Mononuclear cell (primary cell): Measurements from ENCODE around the gene CHMP2A. TPM values are rescaled to one million over a fixed set of nuclear protein-coding genes. Genes with fewer than 3 reads are reported as not detected.
"Not testable (repeated sequence)": the region's sequence is repeated elsewhere in the genome, so short reads cannot be mapped to it uniquely, and the experiment has no call there.

Source experiments
- H3K27me3 ChIP-seq: 2 replicates; pipeline ENCODE4 v1.6.0; 2011; ENCODE audit warnings: low read length, control low read depth; ENCODE audit not compliant: insufficient read depth
- H3K4me1 ChIP-seq: 2 replicates; pipeline ENCODE4 v1.5.1; 2011; ENCODE audit warnings: mild to moderate bottlenecking, low read length, control low read depth; ENCODE audit not compliant: insufficient read depth
- H3K4me3 ChIP-seq: 2 replicates; pipeline ENCODE4 v1.5.1; 2011; ENCODE audit warnings: mild to moderate bottlenecking, low read length, moderate library complexity
- H3K9me3 ChIP-seq: 2 replicates; pipeline ENCODE4 v1.5.1; 2011; ENCODE audit warnings: low read depth, mild to moderate bottlenecking, control low read depth, low read length
- total RNA-seq: library from RNA; depleted of rRNA; stranded (reverse); fragments of >200 nt; gene quantifications from one replicate; pipeline ENCODE4 v1.2.3, GENCODE V29; 2012

CHMP2A gene
- total RNA-seq, 1 donor = 32.7 TPM

GRCh38 chr19:58516246-58516836, 38.6 kb downstream of the CHMP2A start:
- no peaks in the 10 kb centered on the region for H3K27me3 ChIP-seq
- no peak overlapping the region for H3K4me3 ChIP-seq
- H3K4me1 ChIP-seq = peaks cover 37% of the 10 kb centered on the region
- H3K9me3 ChIP-seq = no peaks in the 10 kb centered on the region

GRCh38 chr19:58515259-58515658, 39.6 kb downstream of the CHMP2A start:
- Histone ChIP-seq H3K27me3 (no peaks in the 10 kb centered on the region), H3K4me1 (peaks cover 32% of the 10 kb centered on the region)

GRCh38 chr19:58514564-58515022, 40.3 kb downstream of the CHMP2A start:
- H3K9me3 ChIP-seq = no peaks in the 10 kb centered on the region
- peaks cover 30% of the 10 kb centered on the region for H3K4me1 ChIP-seq
- H3K4me3 ChIP-seq = no peak overlapping the region
- H3K27me3 ChIP-seq = no peaks in the 10 kb centered on the region

More at GRCh38 chr19:58515259-58515658, 39.6 kb downstream of the CHMP2A start:
- H3K4me3 ChIP-seq = no peak overlapping the region
- no peaks in the 10 kb centered on the region for H3K9me3 ChIP-seq

GRCh38 chr19:58513694-58514563, 41.0 kb downstream of the CHMP2A start:
- no peak overlapping the region for H3K4me3 ChIP-seq
- no peaks in the 10 kb centered on the region for H3K27me3 ChIP-seq
- no peaks in the 10 kb centered on the region for H3K9me3 ChIP-seq
- peaks cover 27% of the 10 kb centered on the region for H3K4me1 ChIP-seq

- Histone ChIP-seq H3K27me3 (no peaks in the 10 kb centered on the region), H3K4me3 (no peak overlapping the region), H3K4me1 (peaks cover 21% of the 10 kb centered on the region), H3K9me3 (no peaks in the 10 kb centered on the region)
Observed at GRCh38 chr19:58513213-58513693, 41.7 kb downstream of the CHMP2A start.

GRCh38 chr19:58511353-58512208, 43.3 kb downstream of the CHMP2A start, which contains the start of gene SLC27A5:
TSS of gene SLC27A5 (minus strand) at chr19:58511992. CDS start at chr19:58511955, 37 bp downstream.
- H3K9me3 ChIP-seq = no peaks in the 10 kb centered on the region
- no peaks in the 10 kb centered on the region for H3K27me3 ChIP-seq
- peaks cover 14% of the 10 kb centered on the region for H3K4me1 ChIP-seq
- H3K4me3 ChIP-seq = no peak within 1 kb of the TSS

- Histone ChIP-seq H3K27me3 (no peaks in the 10 kb centered on the region), H3K4me3 (no peak overlapping the region), H3K4me1 (peaks cover 14% of the 10 kb centered on the region), H3K9me3 (no peaks in the 10 kb centered on the region)
Observed at GRCh38 chr19:58510084-58510862, 44.6 kb downstream of the CHMP2A start.

- Histone ChIP-seq H3K4me1 (peaks cover 13% of the 10 kb centered on the region), H3K9me3 (no peaks in the 10 kb centered on the region), H3K4me3 (no peak overlapping the region), H3K27me3 (no peaks in the 10 kb centered on the region)
Observed at GRCh38 chr19:58509731-58510083, 45.2 kb downstream of the CHMP2A start.

GRCh38 chr19:58507602-58508223, 47.2 kb downstream of the CHMP2A start:
- not testable (repeated sequence) for H3K9me3 ChIP-seq, H3K27me3 ChIP-seq, H3K4me1 ChIP-seq, H3K4me3 ChIP-seq

Other genes starting within 250 kb of the CHMP2A start
- 124 TPM for gene ERVK3-1, start 249.7 kb downstream of the CHMP2A start, total RNA-seq
- gene ZSCAN22, start 228.1 kb downstream of the CHMP2A start, total RNA-seq = 0.52 TPM
- 17.7 TPM for gene A1BG, start 201.6 kb downstream of the CHMP2A start, total RNA-seq
- 0.31 TPM for gene ZNF497, start 192.4 kb downstream of the CHMP2A start, total RNA-seq
- 0.84 TPM for gene ZNF837, start 174.1 kb downstream of the CHMP2A start, total RNA-seq
- 1,513 TPM for gene RPS5, start 167.8 kb downstream of the CHMP2A start, total RNA-seq
- gene RNF225, start 159.4 kb downstream of the CHMP2A start, total RNA-seq = 0.42 TPM
- 1.3 TPM for gene ZNF584, start 146.5 kb downstream of the CHMP2A start, total RNA-seq
- gene ZNF132, start 115.0 kb downstream of the CHMP2A start, total RNA-seq = 1.9 TPM
- gene ZNF324B, start 103.5 kb downstream of the CHMP2A start, total RNA-seq = 3.6 TPM
- gene ZNF324, start 88.0 kb downstream of the CHMP2A start, total RNA-seq = 19.2 TPM
- gene ZNF446, start 78.8 kb downstream of the CHMP2A start, total RNA-seq = 5.5 TPM
- gene SLC27A5, start 43.1 kb downstream of the CHMP2A start, total RNA-seq = 1.9 TPM
- gene ZBTB45, start 35.3 kb downstream of the CHMP2A start, total RNA-seq = 2.7 TPM
- 152 TPM for gene TRIM28, start 11.0 kb downstream of the CHMP2A start, total RNA-seq
- 22.5 TPM for gene UBE2M, start 3.5 kb upstream of the CHMP2A start, total RNA-seq
- gene MZF1, start 18.2 kb upstream of the CHMP2A start, total RNA-seq = 11.4 TPM